Mesenchymal stem cell (in vitro differentiated cells and primary cell): ENCODE results near the gene FAM83C.

Experiments used
- DNase-seq: peaks from one replicate; pipeline ENCODE4 v3.0.0-alpha.2; 2013
- H2AFZ ChIP-seq: one replicate; pipeline ENCODE4 v1.6.1; 2013; ENCODE audit warnings: low read depth, mild to moderate bottlenecking, control low read depth, inconsistent platforms, low read length, moderate library complexity
- H2AK5ac ChIP-seq: 2 replicates; pipeline ENCODE4 v1.6.1; 2013; ENCODE audit warnings: low read length, moderate library complexity, mild to moderate bottlenecking, inconsistent platforms; ENCODE audit not compliant: severe bottlenecking
- H2BK120ac ChIP-seq: one replicate; pipeline ENCODE4 v1.6.1; 2013; ENCODE audit warnings: low read depth, mild to moderate bottlenecking, inconsistent platforms, low read length, moderate library complexity
- H2BK12ac ChIP-seq, 2 experiments: one replicate each; pipeline ENCODE4 v1.6.1; 2013; ENCODE audit warnings: inconsistent platforms in 2 of 2, low read length in 2 of 2, mild to moderate bottlenecking in 2 of 2, moderate library complexity in 2 of 2, control low read depth in 1 of 2
- H2BK15ac ChIP-seq: one replicate; pipeline ENCODE4 v1.6.1; 2013; ENCODE audit warnings: mild to moderate bottlenecking, low read depth, inconsistent platforms; ENCODE audit not compliant: poor library complexity, severe bottlenecking
- H2BK5ac ChIP-seq: 2 replicates; pipeline ENCODE4 v1.6.1; 2013; ENCODE audit warnings: low read depth, mild to moderate bottlenecking, low read length, control low read depth, inconsistent platforms; ENCODE audit not compliant: poor library complexity, severe bottlenecking
- H3K14ac ChIP-seq, 2 experiments: one replicate each; pipeline ENCODE4 v1.6.1; 2013; ENCODE audit warnings: inconsistent platforms in 2 of 2, low read length in 2 of 2, control low read depth in 1 of 2, mild to moderate bottlenecking in 1 of 2, moderate library complexity in 1 of 2
- H3K18ac ChIP-seq, 2 experiments: one replicate each; pipeline ENCODE4 v1.6.1; 2013; ENCODE audit warnings: inconsistent platforms in 2 of 2, low read length in 2 of 2, control low read depth in 1 of 2, low read depth in 1 of 2, mild to moderate bottlenecking in 1 of 2
- H3K23ac ChIP-seq, 2 experiments: one replicate each; pipeline ENCODE4 v1.6.1; 2013; ENCODE audit warnings: inconsistent platforms in 2 of 2, low read length in 2 of 2, mild to moderate bottlenecking in 2 of 2, moderate library complexity in 2 of 2, control low read depth in 1 of 2
- H3K27ac ChIP-seq: 2 replicates; pipeline ENCODE4 v1.5.1; 2013; ENCODE audit warnings: mild to moderate bottlenecking, moderate library complexity, low read length, control low read depth, inconsistent platforms; ENCODE audit not compliant: poor library complexity, severe bottlenecking
- H3K27me3 ChIP-seq, 2 experiments: 2 replicates each; pipeline versions ENCODE4 v1.6.1 to v1.7.0; 2013; ENCODE audit warnings: low read length in 2 of 2, mild to moderate bottlenecking in 2 of 2, moderate library complexity in 2 of 2, control low read depth in 1 of 2, inconsistent platforms in 1 of 2; ENCODE audit not compliant: control insufficient read depth in 1 of 2, insufficient read depth in 1 of 2
- H3K36me3 ChIP-seq, 2 experiments: 2 replicates each; pipeline versions ENCODE4 v1.6.1 to v1.7.0; 2013; ENCODE audit warnings: low read length in 2 of 2, control low read depth in 1 of 2, inconsistent platforms in 1 of 2, low read depth in 1 of 2, mild to moderate bottlenecking in 1 of 2; ENCODE audit not compliant: insufficient read depth in 2 of 2, control insufficient read depth in 1 of 2
- H3K4ac ChIP-seq, 2 experiments: one replicate each; pipeline ENCODE4 v1.6.1; 2013; ENCODE audit warnings: inconsistent platforms in 2 of 2, low read length in 2 of 2, mild to moderate bottlenecking in 2 of 2, moderate library complexity in 2 of 2, control low read depth in 1 of 2, low read depth in 1 of 2
- H3K4me1 ChIP-seq: 2 replicates; pipeline ENCODE4 v1.6.1; 2013; ENCODE audit warnings: low read depth, low read length, control low read depth; ENCODE audit not compliant: control insufficient read depth, insufficient read depth
- H3K4me2 ChIP-seq: 2 replicates; pipeline ENCODE4 v1.6.1; 2013; ENCODE audit warnings: low read length, mild to moderate bottlenecking, inconsistent platforms; ENCODE audit not compliant: poor library complexity, severe bottlenecking
- H3K4me3 ChIP-seq, 2 experiments: 2 replicates each; pipeline versions ENCODE4 v1.5.1 to v1.7.0; 2013; ENCODE audit warnings: low read length in 2 of 2, mild to moderate bottlenecking in 2 of 2, control low read depth in 1 of 2, low read depth in 1 of 2; ENCODE audit not compliant: insufficient read depth in 1 of 2
- H3K79me1 ChIP-seq: replicated peaks from 2 replicates; pipeline ENCODE4 v1.6.1; 2013; ENCODE audit warnings: mild to moderate bottlenecking, control low read depth, low read length, inconsistent platforms; ENCODE audit not compliant: poor library complexity, severe bottlenecking
- H3K9ac ChIP-seq: 2 replicates; pipeline ENCODE4 v1.7.0; 2013; ENCODE audit warnings: mild to moderate bottlenecking, low read length, moderate library complexity
- H3K9me3 ChIP-seq: 2 replicates; pipeline ENCODE4 v1.7.0; 2013; ENCODE audit warnings: mild to moderate bottlenecking, low read length; ENCODE audit not compliant: control insufficient read depth
- H4K8ac ChIP-seq: one replicate; pipeline ENCODE4 v1.6.1; 2013; ENCODE audit warnings: inconsistent platforms, mild to moderate bottlenecking, low read length, moderate library complexity
- H4K91ac ChIP-seq: one replicate; pipeline ENCODE4 v1.6.1; 2013; ENCODE audit warnings: mild to moderate bottlenecking, low read length, inconsistent platforms
- WGBS: methylation state at CpG from one replicate; pipeline ENCODE4 v1.1.7; 2013; ENCODE audit warnings: mixed read lengths; 5-methylcytosine and 5-hydroxymethylcytosine counted together

Gene FAM83C

DNA sequence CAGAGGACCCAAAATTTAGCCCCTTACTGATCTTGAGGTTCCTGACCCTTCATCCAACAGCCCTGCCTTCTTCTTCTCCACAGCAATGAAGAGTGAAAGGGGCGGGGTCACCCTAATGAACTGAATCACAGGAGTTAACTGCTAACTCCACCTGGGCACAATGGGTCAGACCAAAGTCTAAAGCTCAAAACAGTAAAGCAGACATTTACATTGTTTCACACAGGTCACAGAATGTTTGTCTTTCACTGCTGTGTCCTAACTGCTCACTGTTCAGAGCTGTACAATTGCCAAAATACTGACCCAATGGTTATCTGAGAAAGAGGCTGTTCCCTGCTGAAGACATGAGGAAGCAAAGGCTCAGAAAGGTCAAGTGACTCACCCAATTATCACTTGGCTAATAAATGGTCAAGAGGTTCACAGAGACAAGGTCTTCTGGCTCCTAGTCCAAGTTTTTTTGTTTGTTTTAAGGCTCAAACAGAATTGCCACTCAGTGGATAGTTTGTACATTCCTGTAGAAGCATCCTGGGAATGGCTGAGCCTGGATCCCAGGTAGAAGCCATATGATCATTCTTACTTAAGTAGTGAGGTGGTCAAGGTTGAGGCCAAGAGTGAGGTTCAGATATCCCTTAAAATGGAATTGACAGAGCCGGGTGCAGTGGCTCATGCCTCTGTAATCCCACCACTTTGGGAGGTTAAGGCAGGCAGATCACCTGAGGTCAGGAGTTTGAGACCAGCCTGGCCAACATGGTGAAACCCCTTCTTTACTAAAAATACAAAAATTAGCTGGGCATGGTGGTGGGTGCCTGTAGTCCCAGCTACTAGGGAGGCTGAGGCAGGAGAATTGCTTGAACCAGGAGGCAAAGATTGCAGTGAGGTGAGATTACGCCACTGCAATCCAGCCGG is 35.1 kb upstream of the FAM83C start:
- 82% methylated on average over 4 of the region's 4 CpGs for WGBS
- peaks cover 2 to 19% of the 10 kb centered on the region in 2 experiments for H3K36me3 ChIP-seq

DNA sequence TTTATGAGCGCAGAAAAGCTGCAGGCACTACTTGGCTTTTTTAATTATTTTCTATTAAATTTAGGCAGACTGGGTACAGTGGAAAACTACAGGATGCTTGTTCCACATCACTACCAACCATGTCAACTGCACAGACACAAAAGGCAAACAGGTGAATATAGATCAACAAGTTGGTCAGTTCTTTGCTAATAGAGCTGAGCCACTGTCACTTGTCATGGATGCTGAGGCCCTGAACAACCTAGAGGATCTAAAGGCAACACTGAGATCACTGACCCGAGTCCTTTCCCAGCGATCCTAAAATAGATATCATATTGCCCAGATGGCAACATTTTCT is 34.5 kb upstream of the FAM83C start:
- no peak overlapping the region for H4K8ac ChIP-seq
- H3K9me3 ChIP-seq: no peaks in the 10 kb centered on the region
- no peak overlapping the region for H2AFZ ChIP-seq
- H2BK120ac ChIP-seq: no peak overlapping the region
- peak overlapping the region in 1 of 2 experiments; percentile 25 for H3K18ac ChIP-seq
- 82% methylated on average over 2 of the region's 3 CpGs for WGBS
- H3K14ac ChIP-seq: no peak overlapping the region
- H2BK5ac ChIP-seq: no peak overlapping the region
- no peak overlapping the region for H3K27ac ChIP-seq
- no peak overlapping the region for H3K9ac ChIP-seq
- H3K4me2 ChIP-seq: no peak overlapping the region
- H2AK5ac ChIP-seq: peak overlapping the region; percentile 84
- H3K23ac ChIP-seq: no peak overlapping the region
- H3K4me1 ChIP-seq: peaks cover 6% of the 10 kb centered on the region
- peaks cover 0 to 13% of the 10 kb centered on the region in 2 experiments for H3K36me3 ChIP-seq
- DNase-seq: no peak
- H3K4ac ChIP-seq: peak overlapping the region in 1 of 2 experiments; percentile 10
- peak overlapping the region in 1 of 2 experiments; percentile 4 for H2BK12ac ChIP-seq
- H4K91ac ChIP-seq: no peak overlapping the region
- peaks cover 4% of the 10 kb centered on the region for H3K79me1 ChIP-seq
- no peak overlapping the region for H2BK15ac ChIP-seq
- H3K4me3 ChIP-seq: peak overlapping the region in 1 of 2 experiments; percentile 1
- H3K27me3 ChIP-seq: no peaks in the 10 kb centered on the region

More for the DNA sequence above, 35.1 kb upstream of the FAM83C start:
- no peak overlapping the region for H2BK120ac ChIP-seq
- H3K4me3 ChIP-seq: peak overlapping the region in 1 of 2 experiments; percentile 1
- H3K9ac ChIP-seq: no peak overlapping the region
- no peak overlapping the region for H3K4ac ChIP-seq
- H3K18ac ChIP-seq: peak overlapping the region in 1 of 2 experiments; percentile 25
- H3K9me3 ChIP-seq: no peaks in the 10 kb centered on the region
- no peak overlapping the region for H2BK15ac ChIP-seq
- DNase-seq: peak; percentile 66
- H3K4me1 ChIP-seq: peaks cover 6% of the 10 kb centered on the region
- no peak overlapping the region for H3K14ac ChIP-seq
- H3K4me2 ChIP-seq: no peak overlapping the region
- H3K27ac ChIP-seq: peak overlapping the region; percentile 5
- H2AFZ ChIP-seq: no peak overlapping the region
- no peak overlapping the region for H3K23ac ChIP-seq
- H2AK5ac ChIP-seq: peak overlapping the region; percentile 84
- peaks cover 4% of the 10 kb centered on the region for H3K79me1 ChIP-seq
- H4K91ac ChIP-seq: no peak overlapping the region
- H3K27me3 ChIP-seq: no peaks in the 10 kb centered on the region
- no peak overlapping the region for H4K8ac ChIP-seq
- peak overlapping the region in 1 of 2 experiments; percentile 59 for H2BK12ac ChIP-seq
- H2BK5ac ChIP-seq: no peak overlapping the region

DNA sequence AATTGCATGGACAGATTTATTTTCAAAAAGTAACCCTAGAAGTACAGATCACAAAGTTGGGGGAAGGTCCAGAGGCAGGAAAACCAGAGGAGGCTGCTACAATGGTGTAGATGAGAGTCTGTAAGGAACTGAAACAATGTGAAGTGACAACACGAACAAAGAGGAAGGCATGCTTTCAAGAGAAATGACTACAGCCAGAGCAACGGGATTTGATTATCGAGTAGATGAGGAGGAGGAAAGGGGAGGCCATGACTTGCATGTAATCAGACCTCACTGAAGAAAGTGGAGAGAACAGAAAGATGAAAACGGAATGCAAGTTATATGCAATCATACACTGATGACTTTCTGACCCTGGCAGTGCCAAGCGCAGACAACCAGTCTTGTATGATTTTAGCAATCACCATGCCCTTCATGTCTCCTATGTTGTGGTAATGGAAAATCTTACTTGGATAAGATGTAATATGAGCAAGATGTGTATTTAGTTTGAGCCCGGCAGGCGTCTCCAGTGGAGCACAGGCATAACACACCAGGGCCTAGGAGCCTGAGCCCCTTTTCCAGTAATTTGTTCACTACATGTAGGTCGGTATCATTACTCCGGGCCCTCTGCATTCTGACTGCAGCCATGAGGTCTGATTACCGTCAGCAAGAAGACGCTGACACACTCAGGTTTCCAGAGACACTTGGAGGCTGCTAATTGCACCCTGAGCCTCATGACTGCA is 34.0 kb upstream of the FAM83C start:
- Histone ChIP-seq H3K4me1 (peaks cover 6% of the 10 kb centered on the region), H3K23ac (no peak overlapping the region), H3K27ac (no peak overlapping the region), H3K36me3 (peaks cover 0 to 10% of the 10 kb centered on the region in 2 experiments), H3K79me1 (peaks cover 4% of the 10 kb centered on the region), H2BK120ac (no peak overlapping the region), H3K14ac (no peak overlapping the region), H2AK5ac (peak overlapping the region; percentile 50), H2BK5ac (no peak overlapping the region), H3K4ac (peak overlapping the region in 1 of 2 experiments; percentile 10), H4K91ac (no peak overlapping the region), H3K18ac (peak overlapping the region in 1 of 2 experiments; percentile 30), H3K4me2 (no peak overlapping the region), H3K9ac (no peak overlapping the region), H3K27me3 (no peaks in the 10 kb centered on the region), H2AFZ (no peak overlapping the region), H3K4me3 (no peak overlapping the region), H2BK12ac (peak overlapping the region; percentile 7 to 12), H2BK15ac (no peak overlapping the region), H4K8ac (no peak overlapping the region), H3K9me3 (no peaks in the 10 kb centered on the region)
- 72% methylated on average over 11 of the region's 11 CpGs for WGBS
- no peak for DNase-seq

DNA sequence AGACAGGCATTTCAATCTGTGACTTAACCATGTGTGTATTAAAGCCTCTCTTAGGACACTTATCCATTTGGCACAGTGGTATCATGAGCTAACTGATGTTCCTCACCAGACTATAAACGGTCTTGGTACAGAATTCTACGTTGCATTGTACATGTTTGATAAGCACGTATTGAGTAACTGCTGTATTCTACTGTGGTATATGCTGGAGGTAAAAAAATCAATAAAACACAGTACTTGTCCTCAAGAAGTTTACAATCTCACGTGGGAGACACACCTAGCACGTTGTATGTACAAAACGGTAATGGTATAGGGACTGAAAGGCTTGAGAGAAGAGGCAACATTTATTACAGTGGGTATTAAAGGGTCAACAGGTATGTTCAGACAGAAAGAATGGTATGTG is 33.2 kb upstream of the FAM83C start:
- Histone ChIP-seq H2AFZ (no peak overlapping the region), H3K14ac (no peak overlapping the region), H3K23ac (no peak overlapping the region), H3K27ac (no peak overlapping the region), H4K91ac (no peak overlapping the region), H2BK120ac (no peak overlapping the region), H4K8ac (no peak overlapping the region), H3K4me3 (no peak overlapping the region), H3K27me3 (no peaks in the 10 kb centered on the region), H3K9me3 (no peaks in the 10 kb centered on the region), H2BK5ac (no peak overlapping the region), H2BK15ac (no peak overlapping the region), H3K36me3 (peaks cover 0 to 10% of the 10 kb centered on the region in 2 experiments), H3K9ac (no peak overlapping the region), H3K4me2 (no peak overlapping the region), H3K18ac (no peak overlapping the region), H2BK12ac (no peak overlapping the region), H2AK5ac (peak overlapping the region; percentile 89), H3K4ac (no peak overlapping the region), H3K4me1 (peaks cover 9% of the 10 kb centered on the region), H3K79me1 (peaks cover 4% of the 10 kb centered on the region)
- WGBS: 94% methylated on average over 6 of the region's 6 CpGs
- DNase-seq: no peak
